ENCODE measurements around the gene MAPK1.

GRCh38 chr22:21858025-21858764 is 9.2 kb downstream of the MAPK1 start:
- TF ChIP-seq, protein P1, sequence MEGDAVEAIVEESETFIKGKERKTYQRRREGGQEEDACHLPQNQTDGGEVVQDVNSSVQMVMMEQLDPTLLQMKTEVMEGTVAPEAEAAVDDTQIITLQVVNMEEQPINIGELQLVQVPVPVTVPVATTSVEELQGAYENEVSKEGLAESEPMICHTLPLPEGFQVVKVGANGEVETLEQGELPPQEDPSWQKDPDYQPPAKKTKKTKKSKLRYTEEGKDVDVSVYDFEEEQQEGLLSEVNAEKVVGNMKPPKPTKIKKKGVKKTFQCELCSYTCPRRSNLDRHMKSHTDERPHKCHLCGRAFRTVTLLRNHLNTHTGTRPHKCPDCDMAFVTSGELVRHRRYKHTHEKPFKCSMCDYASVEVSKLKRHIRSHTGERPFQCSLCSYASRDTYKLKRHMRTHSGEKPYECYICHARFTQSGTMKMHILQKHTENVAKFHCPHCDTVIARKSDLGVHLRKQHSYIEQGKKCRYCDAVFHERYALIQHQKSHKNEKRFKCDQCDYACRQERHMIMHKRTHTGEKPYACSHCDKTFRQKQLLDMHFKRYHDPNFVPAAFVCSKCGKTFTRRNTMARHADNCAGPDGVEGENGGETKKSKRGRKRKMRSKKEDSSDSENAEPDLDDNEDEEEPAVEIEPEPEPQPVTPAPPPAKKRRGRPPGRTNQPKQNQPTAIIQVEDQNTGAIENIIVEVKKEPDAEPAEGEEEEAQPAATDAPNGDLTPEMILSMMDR (conservative IDR thresholded peaks at IDR 0.05), result no peak
- no peak for TF ChIP-seq ZFX (IDR thresholded peaks at IDR 0.05)
